RWPE1 (cell line): Measurements from ENCODE around the gene SIGLEC7.

Source experiments
- CTCF ChIA-PET: fragments of 350-600 bp; sonication (Branson Sonifier 250); formaldehyde crosslinking; extraction: SDS; loops from one replicate; lab custom pipeline; 2021; lab: Yijun Ruan, JAX
- POLR2A ChIA-PET: fragments of 400-600 bp; formaldehyde crosslinking; extraction: SDS; loops from one replicate; lab custom pipeline; 2020; ENCODE audit warnings: antibody characterized with exemption; ENCODE audit not compliant: low non-redundant PET; lab: Yijun Ruan, JAX
- DNase-seq: peaks from one replicate; pipeline ENCODE4 v3.0.0; 2012; ENCODE audit warnings: low spot score
- H3K27ac ChIP-seq: fragments of 450-650 bp; 2 replicates; pipeline ENCODE4 v1.5.1; 2017
- TF ChIP-seq, protein P1 (sequence below): fragments of 450-650 bp; conservative IDR thresholded peaks from 2 replicates; pipeline ENCODE4 v1.5.1; 2017; ENCODE audit warnings: low read depth, mild to moderate bottlenecking

Gene SIGLEC7

DNA sequence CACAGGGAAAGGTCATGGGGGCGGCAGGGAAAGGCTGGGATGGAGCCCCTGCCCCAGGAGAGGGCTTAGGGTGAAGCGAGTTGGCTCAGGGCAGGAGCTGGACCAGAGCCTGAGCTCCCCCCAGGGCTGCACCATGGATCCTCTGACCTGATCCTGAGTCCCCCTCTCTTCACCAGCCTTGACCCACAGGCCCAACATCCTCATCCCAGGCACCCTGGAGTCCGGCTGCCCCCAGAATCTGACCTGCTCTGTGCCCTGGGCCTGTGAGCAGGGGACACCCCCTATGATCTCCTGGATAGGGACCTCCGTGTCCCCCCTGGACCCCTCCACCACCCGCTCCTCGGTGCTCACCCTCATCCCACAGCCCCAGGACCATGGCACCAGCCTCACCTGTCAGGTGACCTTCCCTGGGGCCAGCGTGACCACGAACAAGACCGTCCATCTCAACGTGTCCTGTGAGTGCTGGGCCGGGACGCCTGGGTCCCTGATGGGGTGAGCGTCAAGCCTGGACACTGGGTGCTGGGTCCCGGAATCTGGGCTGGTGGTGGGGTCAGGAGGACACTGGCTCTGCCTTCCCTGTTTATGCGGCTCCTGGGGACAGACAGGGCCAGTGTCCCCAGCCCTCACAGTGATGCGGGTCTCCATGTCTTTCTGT lies 16.6 kb upstream of the SIGLEC7 start:
- CTCF ChIA-PET: no interaction called here
- POLR2A ChIA-PET: no interaction called here
- no peak for DNase-seq
- H3K27ac ChIP-seq: no peak overlapping the region
- TF ChIP-seq, protein P1, sequence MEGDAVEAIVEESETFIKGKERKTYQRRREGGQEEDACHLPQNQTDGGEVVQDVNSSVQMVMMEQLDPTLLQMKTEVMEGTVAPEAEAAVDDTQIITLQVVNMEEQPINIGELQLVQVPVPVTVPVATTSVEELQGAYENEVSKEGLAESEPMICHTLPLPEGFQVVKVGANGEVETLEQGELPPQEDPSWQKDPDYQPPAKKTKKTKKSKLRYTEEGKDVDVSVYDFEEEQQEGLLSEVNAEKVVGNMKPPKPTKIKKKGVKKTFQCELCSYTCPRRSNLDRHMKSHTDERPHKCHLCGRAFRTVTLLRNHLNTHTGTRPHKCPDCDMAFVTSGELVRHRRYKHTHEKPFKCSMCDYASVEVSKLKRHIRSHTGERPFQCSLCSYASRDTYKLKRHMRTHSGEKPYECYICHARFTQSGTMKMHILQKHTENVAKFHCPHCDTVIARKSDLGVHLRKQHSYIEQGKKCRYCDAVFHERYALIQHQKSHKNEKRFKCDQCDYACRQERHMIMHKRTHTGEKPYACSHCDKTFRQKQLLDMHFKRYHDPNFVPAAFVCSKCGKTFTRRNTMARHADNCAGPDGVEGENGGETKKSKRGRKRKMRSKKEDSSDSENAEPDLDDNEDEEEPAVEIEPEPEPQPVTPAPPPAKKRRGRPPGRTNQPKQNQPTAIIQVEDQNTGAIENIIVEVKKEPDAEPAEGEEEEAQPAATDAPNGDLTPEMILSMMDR: no peak

DNA sequence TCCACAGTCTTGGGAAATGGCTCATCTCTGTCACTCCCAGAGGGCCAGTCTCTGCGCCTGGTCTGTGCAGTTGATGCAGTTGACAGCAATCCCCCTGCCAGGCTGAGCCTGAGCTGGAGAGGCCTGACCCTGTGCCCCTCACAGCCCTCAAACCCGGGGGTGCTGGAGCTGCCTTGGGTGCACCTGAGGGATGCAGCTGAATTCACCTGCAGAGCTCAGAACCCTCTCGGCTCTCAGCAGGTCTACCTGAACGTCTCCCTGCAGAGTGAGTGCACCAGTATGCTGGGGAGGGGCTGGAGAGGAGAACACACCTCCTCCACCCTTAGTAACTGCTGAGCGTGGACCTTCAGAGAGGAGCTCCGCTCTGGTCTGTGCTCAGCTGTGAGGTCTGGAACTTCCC lies 15.1 kb upstream of the SIGLEC7 start:
- CTCF ChIA-PET: interaction anchor here (0.6 kb wide), 1 partner anchor 541 kb away, joined by 3 read pairs; no protein-coding TSS in a partner anchor
- no peak for DNase-seq
- no peak overlapping the region for H3K27ac ChIP-seq
- TF ChIP-seq, protein P1: no peak
- POLR2A ChIA-PET: no interaction called here

DNA sequence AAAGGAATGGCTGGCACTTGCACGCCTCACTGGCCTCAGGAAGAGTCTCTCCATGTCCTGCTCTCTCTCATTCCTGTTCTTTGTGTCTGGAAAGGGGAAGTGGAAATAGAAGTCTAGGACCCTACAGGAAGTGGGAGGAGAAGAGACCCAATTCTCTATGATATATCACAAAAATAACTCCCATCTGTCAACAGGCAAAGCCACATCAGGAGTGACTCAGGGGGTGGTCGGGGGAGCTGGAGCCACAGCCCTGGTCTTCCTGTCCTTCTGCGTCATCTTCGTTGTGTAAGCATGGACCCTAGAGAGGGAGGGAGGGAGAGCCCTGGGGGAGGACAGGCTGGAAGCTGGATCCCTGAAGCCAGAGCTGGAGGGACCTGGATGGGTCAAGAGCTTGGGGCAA lies 14.3 kb upstream of the SIGLEC7 start:
- H3K27ac ChIP-seq: no peak overlapping the region
- no peak for DNase-seq
- TF ChIP-seq, protein P1: no peak
- ChIA-PET CTCF (interaction anchor here (0.6 kb wide), 1 partner anchor 107 kb away, joined by 4 read pairs; no protein-coding TSS in a partner anchor), POLR2A (no interaction called here)

DNA sequence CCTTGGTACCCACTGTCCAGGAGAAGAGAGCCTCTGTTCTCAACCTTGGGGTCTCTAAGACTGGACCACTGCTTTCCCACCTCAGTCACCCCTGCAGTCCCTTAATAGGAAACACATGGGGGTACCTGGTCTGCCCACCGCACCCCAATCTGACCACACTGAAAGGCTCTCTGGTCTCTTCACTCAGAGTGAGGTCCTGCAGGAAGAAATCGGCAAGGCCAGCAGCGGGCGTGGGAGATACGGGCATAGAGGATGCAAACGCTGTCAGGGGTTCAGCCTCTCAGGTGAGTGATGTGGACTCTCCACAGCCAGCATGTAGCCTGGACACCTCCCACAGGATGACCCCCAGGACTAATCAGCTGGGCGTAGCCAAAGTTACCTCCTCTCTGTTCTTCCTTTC lies 13.9 kb upstream of the SIGLEC7 start:
- CTCF ChIA-PET: interaction anchor here (0.6 kb wide), 1 partner anchor 108 kb away, joined by 4 read pairs; no protein-coding TSS in a partner anchor
- TF ChIP-seq, protein P1: no peak
- H3K27ac ChIP-seq: no peak overlapping the region
- POLR2A ChIA-PET: no interaction called here
- no peak for DNase-seq

DNA sequence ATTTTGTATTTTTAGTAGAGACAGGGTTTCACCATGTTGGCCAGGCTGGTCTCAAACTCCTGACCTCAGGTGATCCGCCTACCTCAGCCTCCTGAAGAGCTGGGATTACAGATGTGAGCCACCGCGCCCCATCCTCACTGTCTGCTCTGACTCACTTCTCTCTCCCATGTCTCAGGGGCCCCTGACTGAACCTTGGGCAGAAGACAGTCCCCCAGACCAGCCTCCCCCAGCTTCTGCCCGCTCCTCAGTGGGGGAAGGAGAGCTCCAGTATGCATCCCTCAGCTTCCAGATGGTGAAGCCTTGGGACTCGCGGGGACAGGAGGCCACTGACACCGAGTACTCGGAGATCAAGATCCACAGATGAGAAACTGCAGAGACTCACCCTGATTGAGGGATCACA lies 12.4 kb upstream of the SIGLEC7 start:
- H3K27ac ChIP-seq: no peak overlapping the region
- TF ChIP-seq, protein P1: no peak
- no peak for DNase-seq
- POLR2A ChIA-PET: no interaction called here
- CTCF ChIA-PET: interaction anchor here (0.7 kb wide), 1 partner anchor 362 kb away, joined by 4 read pairs; no protein-coding TSS in a partner anchor

DNA sequence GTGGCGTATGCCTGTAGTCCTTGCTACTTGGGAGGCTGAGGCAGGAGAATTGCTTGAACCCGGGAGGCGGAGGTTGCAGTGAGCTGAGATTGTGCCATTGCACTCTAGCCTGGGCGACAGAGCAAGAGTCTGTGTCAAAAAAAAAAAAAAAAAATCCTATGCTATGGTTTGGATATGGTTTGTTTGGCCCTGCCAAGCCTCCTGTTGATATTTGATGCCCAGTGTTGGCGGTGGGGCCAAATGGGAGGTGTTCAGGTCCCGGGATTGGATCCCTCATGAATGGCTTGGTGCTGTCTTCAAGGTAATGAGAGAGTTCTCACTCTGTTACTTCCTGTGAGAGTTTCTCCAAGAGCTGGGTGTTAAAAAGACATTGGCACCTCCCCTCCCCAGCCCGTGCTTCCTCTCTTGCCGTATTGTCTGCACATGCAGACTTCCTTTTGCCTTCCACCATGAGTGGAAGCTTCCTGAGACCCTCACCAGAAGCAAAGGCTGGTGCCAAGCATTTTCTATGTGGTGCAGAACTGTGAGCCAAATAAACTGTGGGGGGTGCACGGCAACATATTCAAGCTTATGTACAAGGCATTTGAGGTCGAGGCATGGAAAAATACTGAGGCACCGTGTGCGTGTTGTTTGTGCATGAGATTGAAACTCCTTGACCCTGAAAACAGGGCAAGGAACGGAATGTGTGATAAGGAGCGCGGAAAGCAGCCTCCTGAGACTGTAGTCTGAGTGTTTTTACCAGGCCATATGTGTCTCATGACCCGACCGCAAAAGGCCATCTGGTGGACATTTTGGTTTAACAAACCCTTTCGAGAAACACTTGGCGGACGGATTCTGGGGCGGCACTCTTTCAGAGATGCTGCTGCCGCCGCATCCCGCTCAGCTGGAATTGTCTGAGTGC lies 10.1 kb upstream of the SIGLEC7 start:
- no peak overlapping the region for H3K27ac ChIP-seq
- CTCF ChIA-PET: no interaction called here
- TF ChIP-seq, protein P1: no peak
- DNase-seq: no peak
- POLR2A ChIA-PET: no interaction called here
